ENCODE measurements around the gene TPI1. TPM values are rescaled to one million over a fixed set of nuclear protein-coding genes. Genes with fewer than 3 reads are reported as not detected.

The TPI1 gene
- polyA plus RNA-seq, 3 donors = 446 to 839 (median 764) TPM

DNA sequence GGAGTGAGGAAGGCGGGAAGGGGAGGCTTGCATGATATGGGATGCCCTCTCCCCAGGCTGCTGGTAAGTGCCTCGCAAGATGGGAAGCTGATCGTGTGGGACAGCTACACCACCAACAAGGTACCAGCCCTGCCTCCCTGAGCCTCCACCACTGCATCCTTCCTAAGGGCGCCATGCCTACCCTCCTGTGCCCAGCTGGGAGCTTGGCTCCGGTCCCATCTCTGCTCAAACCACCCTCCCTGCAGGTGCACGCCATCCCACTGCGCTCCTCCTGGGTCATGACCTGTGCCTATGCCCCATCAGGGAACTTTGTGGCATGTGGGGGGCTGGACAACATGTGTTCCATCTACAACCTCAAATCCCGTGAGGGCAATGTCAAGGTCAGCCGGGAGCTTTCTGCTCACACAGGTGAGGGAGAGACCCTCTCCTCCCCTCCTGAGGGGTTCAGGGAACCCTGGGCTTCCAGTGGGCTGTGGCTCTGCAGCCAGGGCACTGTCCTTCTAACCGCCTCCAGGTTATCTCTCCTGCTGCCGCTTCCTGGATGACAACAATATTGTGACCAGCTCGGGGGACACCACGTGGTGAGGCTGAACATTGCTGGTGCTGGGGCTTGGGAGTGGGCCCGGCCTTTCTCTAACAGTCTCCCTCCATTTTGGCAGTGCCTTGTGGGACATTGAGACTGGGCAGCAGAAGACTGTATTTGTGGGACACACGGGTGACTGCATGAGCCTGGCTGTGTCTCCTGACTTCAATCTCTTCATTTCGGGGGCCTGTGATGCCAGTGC, 24.0 kb upstream of the TPI1 start:
- Histone ChIP-seq H3K4me2 (replicated peaks; ENCODE audit: extremely low read depth, low read length, poor library complexity, severe bottlenecking) (no peak overlapping the region), H3K27me3 (ENCODE audit: control insufficient read depth in 2 of 2, insufficient read depth in 2 of 2, low read length in 2 of 2) (no peaks in the 10 kb centered on the region), H2AFZ (ENCODE audit: insufficient read depth, low read depth, low read length, poor library complexity, severe bottlenecking) (no peak overlapping the region), H3K4me1 (ENCODE audit: control insufficient read depth in 1 of 2, insufficient read depth in 2 of 2, low read length in 2 of 2) (no peaks in the 10 kb centered on the region), H3K27ac (ENCODE audit: low read depth in 1 of 2, low read length in 2 of 2) (no peak overlapping the region), H3K9me3 (replicated peaks in 1 of 2; ENCODE audit: control insufficient read depth in 1 of 2, insufficient read depth in 1 of 2, low read length in 2 of 2) (no peaks in the 10 kb centered on the region), H3K79me2 (ENCODE audit: insufficient read depth, low read length) (no peaks in the 10 kb centered on the region), H3K36me3 (replicated peaks in 1 of 2; ENCODE audit: control insufficient read depth in 1 of 2, insufficient read depth in 2 of 2, low read length in 2 of 2) (peaks cover 3 to 17% of the 10 kb centered on the region in 2 donors), H3K4me3 (replicated peaks in 1 of 3; ENCODE audit: low read depth in 2 of 3, low read length in 3 of 3) (no peak overlapping the region), H4K20me1 (ENCODE audit: insufficient read depth, low read length) (no peaks in the 10 kb centered on the region), H3K9ac (ENCODE audit: insufficient read depth, low read length, poor library complexity, severe bottlenecking) (no peak overlapping the region)
- no peaks in the 10 kb centered on the region for H3K9me3 Mint-ChIP-seq
- no peak for DNase-seq
- TF ChIP-seq, protein P1, sequence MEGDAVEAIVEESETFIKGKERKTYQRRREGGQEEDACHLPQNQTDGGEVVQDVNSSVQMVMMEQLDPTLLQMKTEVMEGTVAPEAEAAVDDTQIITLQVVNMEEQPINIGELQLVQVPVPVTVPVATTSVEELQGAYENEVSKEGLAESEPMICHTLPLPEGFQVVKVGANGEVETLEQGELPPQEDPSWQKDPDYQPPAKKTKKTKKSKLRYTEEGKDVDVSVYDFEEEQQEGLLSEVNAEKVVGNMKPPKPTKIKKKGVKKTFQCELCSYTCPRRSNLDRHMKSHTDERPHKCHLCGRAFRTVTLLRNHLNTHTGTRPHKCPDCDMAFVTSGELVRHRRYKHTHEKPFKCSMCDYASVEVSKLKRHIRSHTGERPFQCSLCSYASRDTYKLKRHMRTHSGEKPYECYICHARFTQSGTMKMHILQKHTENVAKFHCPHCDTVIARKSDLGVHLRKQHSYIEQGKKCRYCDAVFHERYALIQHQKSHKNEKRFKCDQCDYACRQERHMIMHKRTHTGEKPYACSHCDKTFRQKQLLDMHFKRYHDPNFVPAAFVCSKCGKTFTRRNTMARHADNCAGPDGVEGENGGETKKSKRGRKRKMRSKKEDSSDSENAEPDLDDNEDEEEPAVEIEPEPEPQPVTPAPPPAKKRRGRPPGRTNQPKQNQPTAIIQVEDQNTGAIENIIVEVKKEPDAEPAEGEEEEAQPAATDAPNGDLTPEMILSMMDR (IDR thresholded peaks at IDR 0.05) = no peak
- WGBS (ENCODE audit: insufficient coverage) = 88% methylated on average over 11 of the region's 16 CpGs
- peaks cover 15 to 28% of the 10 kb centered on the region in 2 donors for H3K36me3 Mint-ChIP-seq
- H3K4me1 Mint-ChIP-seq = peaks cover 12% of the 10 kb centered on the region
- H3K27me3 Mint-ChIP-seq (ENCODE audit: low read depth in 3 of 3) = peaks cover 1 to 4% (median 3%) of the 10 kb centered on the region in 3 donors
- no peak overlapping the region for H3K4me3 Mint-ChIP-seq
- intact Hi-C loops (cut with micrococcal nuclease) = no loop called here
- no peak overlapping the region for H3K27ac Mint-ChIP-seq

DNA sequence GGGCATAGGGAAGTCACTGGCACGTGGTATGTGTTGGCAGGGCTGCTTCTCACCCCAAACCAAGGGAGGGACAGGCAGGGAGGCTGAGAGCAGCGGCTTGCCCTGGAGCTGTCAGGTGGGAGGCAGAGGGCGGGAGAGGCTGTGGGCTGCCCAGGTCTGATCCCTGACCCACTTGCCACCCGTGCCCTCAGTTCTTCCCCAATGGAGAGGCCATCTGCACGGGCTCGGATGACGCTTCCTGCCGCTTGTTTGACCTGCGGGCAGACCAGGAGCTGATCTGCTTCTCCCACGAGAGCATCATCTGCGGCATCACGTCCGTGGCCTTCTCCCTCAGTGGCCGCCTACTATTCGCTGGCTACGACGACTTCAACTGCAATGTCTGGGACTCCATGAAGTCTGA, 21.9 kb upstream of the TPI1 start:
- H3K4me1 Mint-ChIP-seq = peaks cover 21% of the 10 kb centered on the region
- H3K27ac Mint-ChIP-seq = no peak overlapping the region
- no peaks in the 10 kb centered on the region for H3K27me3 ChIP-seq (ENCODE audit: control insufficient read depth in 2 of 2, insufficient read depth in 2 of 2, low read length in 2 of 2)
- peaks cover 3 to 30% of the 10 kb centered on the region in 2 donors for H3K36me3 ChIP-seq (replicated peaks in 1 of 2; ENCODE audit: control insufficient read depth in 1 of 2, insufficient read depth in 2 of 2, low read length in 2 of 2)
- no peaks in the 10 kb centered on the region for H3K9me3 ChIP-seq (replicated peaks in 1 of 2; ENCODE audit: control insufficient read depth in 1 of 2, insufficient read depth in 1 of 2, low read length in 2 of 2)
- intact Hi-C loops (cut with micrococcal nuclease) = no loop called here
- H3K36me3 Mint-ChIP-seq = peaks cover 15 to 37% of the 10 kb centered on the region in 2 donors
- H3K4me1 ChIP-seq (ENCODE audit: control insufficient read depth in 1 of 2, insufficient read depth in 2 of 2, low read length in 2 of 2) = peaks cover 9 to 11% of the 10 kb centered on the region in 2 donors
- peaks cover 18% of the 10 kb centered on the region for H3K79me2 ChIP-seq (ENCODE audit: insufficient read depth, low read length)
- 96% methylated on average over 17 of the region's 17 CpGs for WGBS (ENCODE audit: insufficient coverage)
- TF ChIP-seq, protein P1 (IDR thresholded peaks at IDR 0.05) = no peak
- DNase-seq = no peak
- H3K27ac ChIP-seq (ENCODE audit: low read depth in 1 of 2, low read length in 2 of 2) = no peak overlapping the region
- H4K20me1 ChIP-seq (ENCODE audit: insufficient read depth, low read length) = no peaks in the 10 kb centered on the region
- H3K9ac ChIP-seq (ENCODE audit: insufficient read depth, low read length, poor library complexity, severe bottlenecking) = no peak overlapping the region
- H2AFZ ChIP-seq (ENCODE audit: insufficient read depth, low read depth, low read length, poor library complexity, severe bottlenecking) = no peak overlapping the region
- H3K4me3 Mint-ChIP-seq = no peak overlapping the region
- no peaks in the 10 kb centered on the region for H3K9me3 Mint-ChIP-seq
- H3K4me3 ChIP-seq (replicated peaks in 1 of 3; ENCODE audit: low read depth in 2 of 3, low read length in 3 of 3) = no peak overlapping the region
- no peak overlapping the region for H3K4me2 ChIP-seq (replicated peaks; ENCODE audit: extremely low read depth, low read length, poor library complexity, severe bottlenecking)
- H3K27me3 Mint-ChIP-seq (ENCODE audit: low read depth in 3 of 3) = peaks cover 1 to 4% (median 3%) of the 10 kb centered on the region in 3 donors

Measured in CD14-positive monocyte (primary cell).